Measurements from ENCODE around the gene SMARCD1. TPM values are rescaled to one million over a fixed set of nuclear protein-coding genes. Genes with fewer than 3 reads are reported as not detected.

SMARCD1 gene
- total RNA-seq, 1 donor from 2014 or later: 108 TPM

DNA sequence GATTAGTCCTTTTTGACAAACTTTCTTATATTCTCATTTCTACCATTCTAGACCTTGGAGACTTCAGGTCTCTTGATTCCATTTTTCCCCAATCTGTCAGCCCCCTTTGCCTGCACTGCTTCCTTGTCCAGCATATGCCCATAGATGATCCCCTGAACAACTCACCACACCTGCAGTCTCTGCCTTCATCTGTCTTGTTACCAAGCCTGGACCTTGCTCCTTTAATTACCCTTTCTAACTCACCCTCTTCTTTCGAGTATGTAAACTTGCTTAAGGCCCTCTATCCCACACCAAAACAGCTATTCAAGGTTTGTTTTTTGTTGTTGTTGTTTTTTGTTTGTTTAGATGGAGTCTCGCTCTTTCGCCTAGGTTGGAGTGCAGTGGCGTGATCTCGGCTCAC, 36.5 kb downstream of the SMARCD1 start:
- Mint-ChIP-seq H3K27ac (no peak overlapping the region), H3K4me1 (peaks cover 32% of the 10 kb centered on the region), H3K4me3 (no peak overlapping the region), H3K9me3 (no peaks in the 10 kb centered on the region), H3K36me3 (ENCODE audit: low read depth) (peaks cover 73% of the 10 kb centered on the region), H3K27me3 (no peaks in the 10 kb centered on the region)
- TF ChIP-seq, protein P1, sequence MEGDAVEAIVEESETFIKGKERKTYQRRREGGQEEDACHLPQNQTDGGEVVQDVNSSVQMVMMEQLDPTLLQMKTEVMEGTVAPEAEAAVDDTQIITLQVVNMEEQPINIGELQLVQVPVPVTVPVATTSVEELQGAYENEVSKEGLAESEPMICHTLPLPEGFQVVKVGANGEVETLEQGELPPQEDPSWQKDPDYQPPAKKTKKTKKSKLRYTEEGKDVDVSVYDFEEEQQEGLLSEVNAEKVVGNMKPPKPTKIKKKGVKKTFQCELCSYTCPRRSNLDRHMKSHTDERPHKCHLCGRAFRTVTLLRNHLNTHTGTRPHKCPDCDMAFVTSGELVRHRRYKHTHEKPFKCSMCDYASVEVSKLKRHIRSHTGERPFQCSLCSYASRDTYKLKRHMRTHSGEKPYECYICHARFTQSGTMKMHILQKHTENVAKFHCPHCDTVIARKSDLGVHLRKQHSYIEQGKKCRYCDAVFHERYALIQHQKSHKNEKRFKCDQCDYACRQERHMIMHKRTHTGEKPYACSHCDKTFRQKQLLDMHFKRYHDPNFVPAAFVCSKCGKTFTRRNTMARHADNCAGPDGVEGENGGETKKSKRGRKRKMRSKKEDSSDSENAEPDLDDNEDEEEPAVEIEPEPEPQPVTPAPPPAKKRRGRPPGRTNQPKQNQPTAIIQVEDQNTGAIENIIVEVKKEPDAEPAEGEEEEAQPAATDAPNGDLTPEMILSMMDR (IDR thresholded peaks at IDR 0.05): no peak
- ATAC-seq (ENCODE audit: low read depth) (no peak), DNase-seq (no peak)
- CTCF ChIA-PET: no interaction called here
- intact Hi-C loops (cut with micrococcal nuclease): no loop called here
- POLR2A ChIA-PET: interaction anchor here (1.3 kb wide), 1 partner anchor 46 kb away, joined by 4 read pairs; the partner anchor contains the start of gene CERS5

DNA sequence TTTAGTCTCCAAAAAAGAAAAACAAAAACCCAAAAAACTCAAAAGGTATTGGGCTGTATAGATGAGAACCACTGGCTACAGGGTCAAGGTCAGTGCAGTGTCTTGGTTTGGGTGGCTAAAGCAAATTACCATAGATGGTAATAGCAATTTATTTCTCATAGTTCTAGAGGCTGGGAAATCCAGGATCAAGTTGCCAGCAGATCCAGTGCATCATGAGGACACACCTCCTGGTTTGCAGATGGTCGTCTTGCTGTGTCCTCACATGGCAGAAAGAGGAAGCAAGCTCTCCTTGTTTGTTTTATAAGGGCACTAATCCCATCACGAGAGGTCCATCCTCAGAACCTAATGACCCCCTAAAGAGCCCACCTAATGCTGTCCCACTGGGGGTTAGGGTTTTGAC, 38.1 kb downstream of the SMARCD1 start:
- intact Hi-C loops (cut with micrococcal nuclease): no loop called here
- no peaks in the 10 kb centered on the region for H3K27me3 Mint-ChIP-seq
- peaks cover 79% of the 10 kb centered on the region for H3K36me3 Mint-ChIP-seq (ENCODE audit: low read depth)
- H3K4me1 Mint-ChIP-seq: peaks cover 29% of the 10 kb centered on the region
- H3K4me3 Mint-ChIP-seq: no peak overlapping the region
- ChIA-PET CTCF (no interaction called here), POLR2A (interaction anchor here (1.0 to 1.4 kb wide), 2 partner anchors 11 to 12 kb away, joined by 4 to 5 read pairs; partner anchors contain the start of gene COX14)
- DNase-seq (no peak), ATAC-seq (ENCODE audit: low read depth) (no peak)
- H3K9me3 Mint-ChIP-seq: no peaks in the 10 kb centered on the region
- TF ChIP-seq, protein P1 (IDR thresholded peaks at IDR 0.05): no peak
- H3K27ac Mint-ChIP-seq: no peak overlapping the region

DNA sequence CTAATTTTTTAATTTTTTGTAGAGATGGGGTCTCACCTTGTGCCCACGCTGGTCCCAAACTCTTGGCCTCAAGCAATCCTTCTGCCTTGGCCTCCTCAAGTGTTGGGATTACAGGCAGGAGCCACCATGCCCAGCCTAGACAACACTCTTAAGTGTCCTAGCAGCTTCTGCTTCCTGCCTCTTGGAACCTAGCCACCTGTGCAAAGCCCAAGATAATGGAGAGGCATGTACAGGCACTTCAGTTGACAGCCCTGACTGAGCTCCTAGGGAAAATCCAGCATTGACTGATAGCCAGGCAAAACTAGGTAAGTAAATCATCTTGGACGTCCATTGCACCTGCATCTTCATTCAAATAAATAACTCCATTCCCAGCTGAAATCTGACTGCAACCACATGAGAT, 42.4 kb downstream of the SMARCD1 start:
- H3K4me3 Mint-ChIP-seq: no peak overlapping the region
- H3K27ac Mint-ChIP-seq: no peak overlapping the region
- TF ChIP-seq, protein P1 (IDR thresholded peaks at IDR 0.05): no peak
- ChIA-PET POLR2A (interaction anchor here (0.7 kb wide), 1 partner anchor 12 kb away, joined by 6 read pairs; no protein-coding TSS in a partner anchor), CTCF (interaction anchor here (0.8 kb wide), 1 partner anchor 16 kb away, joined by 3 read pairs; the partner anchor contains the start of gene COX14)
- H3K36me3 Mint-ChIP-seq (ENCODE audit: low read depth): peaks cover 78% of the 10 kb centered on the region
- H3K9me3 Mint-ChIP-seq: no peaks in the 10 kb centered on the region
- H3K27me3 Mint-ChIP-seq: no peaks in the 10 kb centered on the region
- peaks cover 32% of the 10 kb centered on the region for H3K4me1 Mint-ChIP-seq
- intact Hi-C loops (cut with micrococcal nuclease): loop anchor here (5.0 kb wide), 1 partner anchor 40 kb away; the partner anchor contains the start of gene SMARCD1
- DNase-seq (no peak), ATAC-seq (ENCODE audit: low read depth) (no peak)

GRCh38 chr12:50129290-50129689, 44.1 kb downstream of the SMARCD1 start:
- POLR2A ChIA-PET: interaction anchor here (0.9 to 1.4 kb wide), 2 partner anchors 17 to 38 kb away, joined by 4 to 9 read pairs; partner anchors contain the start of genes CERS5 and COX14
- peak; percentile 34 for ATAC-seq (ENCODE audit: low read depth)

More at GRCh38 chr12:50129290-50129689, 44.1 kb downstream of the SMARCD1 start:
- H3K9me3 Mint-ChIP-seq: no peaks in the 10 kb centered on the region
- peaks cover 33% of the 10 kb centered on the region for H3K4me1 Mint-ChIP-seq
- peaks cover 78% of the 10 kb centered on the region for H3K36me3 Mint-ChIP-seq (ENCODE audit: low read depth)
- intact Hi-C loops (cut with micrococcal nuclease): loop anchor here (5.0 kb wide), 1 partner anchor 42 kb away; the partner anchor contains the start of gene SMARCD1
- H3K27me3 Mint-ChIP-seq: no peaks in the 10 kb centered on the region
- DNase-seq: no peak
- TF ChIP-seq, protein P1 (IDR thresholded peaks at IDR 0.05): no peak
- CTCF ChIA-PET: interaction anchor here (0.9 to 3.3 kb wide), 4 partner anchors 18 to 185 kb away, joined by 3 to 13 read pairs (median 4); partner anchors contain the start of gene COX14
- no peak overlapping the region for H3K27ac Mint-ChIP-seq
- H3K4me3 Mint-ChIP-seq: no peak overlapping the region
